Upper lobe of left lung (tissue), 6 donors: ENCODE results near the gene MACC1. TPM values are rescaled to one million over a fixed set of nuclear protein-coding genes. Genes with fewer than 3 reads are reported as not detected.

Source experiments
- ATAC-seq, 2 donors: fragments of 200-7000 bp; cut with Tn5 transposase; one replicate each; pipeline ENCODE4 v1.9.1; 2022; ENCODE audit warnings: mild to moderate bottlenecking in 2 of 2, moderate library complexity in 2 of 2; ENCODE audit not compliant: low FRiP score in 2 of 2
- DNase-seq, 2 donors: peaks; one replicate each; pipeline ENCODE4 v3.0.0-alpha.2; 2019 to 2020
- H3K27ac ChIP-seq, 4 donors: fragments of 200-600 bp; sonication (generic); one replicate each; pipeline ENCODE4 v1.5.1; 2016 to 2019
- H3K27me3 ChIP-seq, 4 donors: fragments of 200-600 bp; sonication (generic); one replicate each; pipeline ENCODE4 v1.5.1; 2017 to 2019
- H3K36me3 ChIP-seq, 4 donors: fragments of 200-600 bp; sonication (generic); one replicate each; pipeline ENCODE4 v1.5.1; 2016 to 2019
- H3K4me1 ChIP-seq, 4 donors: fragments of 200-600 bp; sonication (generic); one replicate each; pipeline ENCODE4 v1.5.1; 2018 to 2019
- H3K4me3 ChIP-seq, 4 donors: fragments of 200-600 bp; sonication (generic); one replicate each; pipeline ENCODE4 v1.5.1; 2017 to 2019; ENCODE audit warnings: mild to moderate bottlenecking in 2 of 4, moderate library complexity in 1 of 4
- H3K9me3 ChIP-seq, 4 donors: fragments of 200-600 bp; sonication (generic); one replicate each; pipeline ENCODE4 v1.5.1; 2018 to 2019
- EP300 ChIP-seq, 4 donors: sonication (generic); formaldehyde crosslinking; IDR thresholded peaks; one replicate each; pipeline ENCODE4 v1.5.1; 2017; ENCODE audit warnings: antibody characterized with exemption in 4 of 4, control low read depth in 2 of 4
- POLR2A ChIP-seq, 4 donors: fragments of 450-650 bp; IDR thresholded peaks; one replicate each; pipeline ENCODE4 v1.5.1; 2016 to 2017; ENCODE audit warnings: antibody characterized with exemption in 4 of 4, mild to moderate bottlenecking in 2 of 4
- POLR2AphosphoS5 ChIP-seq, 2 donors: sonication (generic); formaldehyde crosslinking; IDR thresholded peaks; one replicate each; pipeline ENCODE4 v1.5.1; 2017; ENCODE audit warnings: antibody characterized with exemption in 2 of 2
- WGBS, 2 donors: methylation state at CpG; one replicate each; pipeline ENCODE4 v1.1.5; 2017 to 2018; 5-methylcytosine and 5-hydroxymethylcytosine counted together
- total RNA-seq, 6 donors: library from RNA; depleted of rRNA in 4 of 6; stranded (reverse); fragments of >200 nt in 4 of 6; gene quantifications; one replicate each; pipeline versions ENCODE4 v1.1.0 to v1.2.1, GENCODE V29; 2016 to 2021
- TF ChIP-seq, protein P1 (sequence below), 6 experiments: fragments of 450-650 bp in 4 of 6; fragments of 200-600 bp in 2 of 6; sonication (generic) in 2 of 6; IDR thresholded peaks; one replicate each; pipeline ENCODE4 v1.5.1; 2016 to 2019; ENCODE audit warnings: antibody characterized with exemption in 6 of 6
- donor health status: DM: no; HTN: no; CAD: no; lungs with moderate emphysema.
- donor health status: DM: no; HTN: yes; CAD: no; lungs with severe emphysema.

The MACC1 gene
- total RNA-seq, 6 donors from 2014 or later: 10.5 to 86.5 (median 24.3) TPM

DNA sequence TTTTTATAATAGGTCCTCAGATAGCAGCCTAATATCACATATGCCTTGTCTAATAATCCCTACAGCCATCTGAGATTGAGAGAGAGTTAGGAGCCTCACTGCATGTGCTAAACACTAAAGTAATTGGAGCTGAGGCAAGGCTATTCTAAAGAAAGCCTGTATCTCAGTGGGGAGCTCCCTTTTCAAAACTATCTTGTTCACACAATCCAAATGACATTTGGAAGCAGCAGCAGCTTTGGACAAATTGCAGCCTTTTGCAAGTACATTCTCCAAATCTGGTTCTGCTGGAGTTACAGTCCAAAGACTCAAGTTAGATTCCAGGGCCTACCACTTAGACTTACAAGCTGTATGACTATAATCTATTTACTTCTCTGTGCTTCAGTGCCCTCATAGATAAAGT, 104.5 kb downstream of the MACC1 start:
- H3K27ac ChIP-seq: no peak overlapping the region
- H3K27me3 ChIP-seq: no peaks in the 10 kb centered on the region
- no peaks in the 10 kb centered on the region for H3K36me3 ChIP-seq
- no peaks in the 10 kb centered on the region for H3K9me3 ChIP-seq
- no peaks in the 10 kb centered on the region for H3K4me1 ChIP-seq
- no peak overlapping the region for H3K4me3 ChIP-seq
- DNase-seq (no peak), ATAC-seq (no peak)
- TF ChIP-seq POLR2AphosphoS5 (IDR thresholded peaks at IDR 0.05) (no peak), POLR2A (IDR thresholded peaks at IDR 0.05) (no peak), EP300 (IDR thresholded peaks at IDR 0.05) (no peak)
- TF ChIP-seq, protein P1, sequence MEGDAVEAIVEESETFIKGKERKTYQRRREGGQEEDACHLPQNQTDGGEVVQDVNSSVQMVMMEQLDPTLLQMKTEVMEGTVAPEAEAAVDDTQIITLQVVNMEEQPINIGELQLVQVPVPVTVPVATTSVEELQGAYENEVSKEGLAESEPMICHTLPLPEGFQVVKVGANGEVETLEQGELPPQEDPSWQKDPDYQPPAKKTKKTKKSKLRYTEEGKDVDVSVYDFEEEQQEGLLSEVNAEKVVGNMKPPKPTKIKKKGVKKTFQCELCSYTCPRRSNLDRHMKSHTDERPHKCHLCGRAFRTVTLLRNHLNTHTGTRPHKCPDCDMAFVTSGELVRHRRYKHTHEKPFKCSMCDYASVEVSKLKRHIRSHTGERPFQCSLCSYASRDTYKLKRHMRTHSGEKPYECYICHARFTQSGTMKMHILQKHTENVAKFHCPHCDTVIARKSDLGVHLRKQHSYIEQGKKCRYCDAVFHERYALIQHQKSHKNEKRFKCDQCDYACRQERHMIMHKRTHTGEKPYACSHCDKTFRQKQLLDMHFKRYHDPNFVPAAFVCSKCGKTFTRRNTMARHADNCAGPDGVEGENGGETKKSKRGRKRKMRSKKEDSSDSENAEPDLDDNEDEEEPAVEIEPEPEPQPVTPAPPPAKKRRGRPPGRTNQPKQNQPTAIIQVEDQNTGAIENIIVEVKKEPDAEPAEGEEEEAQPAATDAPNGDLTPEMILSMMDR (IDR thresholded peaks at IDR 0.05): no peak

DNA sequence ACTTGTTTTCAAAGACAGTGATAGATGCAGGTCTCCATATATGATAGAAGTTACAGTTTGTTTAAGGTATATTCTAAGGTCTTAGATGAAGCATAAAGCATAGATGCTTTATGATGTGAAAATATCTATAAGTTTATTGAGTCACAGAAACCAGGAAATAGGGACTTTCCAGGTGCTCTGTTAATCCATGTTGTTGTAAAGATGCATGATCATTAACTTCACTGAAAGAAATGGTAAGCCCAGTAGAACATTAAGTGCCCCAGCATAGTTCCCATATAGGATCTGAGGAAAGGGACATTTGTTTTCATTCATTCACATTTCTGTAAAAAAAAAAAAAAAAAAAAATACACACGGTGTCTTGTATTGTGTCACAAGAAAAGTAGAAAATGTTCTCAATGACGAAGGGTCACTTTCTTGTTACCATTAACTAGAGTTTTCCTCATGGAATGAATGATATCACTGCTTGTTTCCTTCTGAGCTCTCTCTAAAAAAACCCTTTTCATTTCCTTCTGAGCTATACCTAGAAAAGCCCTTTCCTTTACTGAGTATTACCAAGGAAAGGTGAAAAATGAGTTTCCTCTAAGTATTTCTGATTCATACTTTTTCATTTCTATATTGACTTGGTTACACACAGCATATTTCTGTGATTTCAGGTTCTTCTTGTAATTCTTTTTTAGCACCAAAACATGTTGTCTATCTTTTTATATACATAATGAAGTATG, 105.2 kb downstream of the MACC1 start:
- DNase-seq (no peak), ATAC-seq (no peak)
- no peak overlapping the region for H3K27ac ChIP-seq
- H3K27me3 ChIP-seq: no peaks in the 10 kb centered on the region
- TF ChIP-seq, protein P1 (IDR thresholded peaks at IDR 0.05): no peak
- no peaks in the 10 kb centered on the region for H3K4me1 ChIP-seq
- no peak overlapping the region for H3K4me3 ChIP-seq
- H3K9me3 ChIP-seq: no peaks in the 10 kb centered on the region
- no peaks in the 10 kb centered on the region for H3K36me3 ChIP-seq
- WGBS, 2 donors: 80 to 86% methylated on average over 2 of the region's 2 CpGs

DNA sequence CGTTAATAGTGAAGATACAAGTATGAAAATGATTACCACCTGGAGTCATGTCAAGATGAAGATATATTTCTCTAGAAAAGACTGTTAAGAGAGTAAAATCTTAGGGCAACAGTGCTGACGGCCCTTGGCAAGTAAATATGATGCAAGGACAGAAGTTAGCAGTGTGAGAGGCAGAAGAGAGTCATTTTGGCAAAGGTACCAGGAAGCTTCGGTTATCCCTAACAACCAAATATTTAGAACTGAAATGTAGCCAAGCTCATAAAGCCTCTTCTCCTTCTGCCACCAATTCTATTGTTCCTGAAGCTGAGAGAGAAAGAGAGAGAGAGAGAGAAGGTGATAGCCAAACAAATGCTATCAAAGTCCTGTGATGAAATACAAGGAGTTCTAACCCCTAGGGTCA, 109.6 kb downstream of the MACC1 start:
- Histone ChIP-seq H3K9me3 (no peaks in the 10 kb centered on the region), H3K27ac (no peak overlapping the region), H3K36me3 (no peaks in the 10 kb centered on the region), H3K4me3 (no peak overlapping the region), H3K27me3 (no peaks in the 10 kb centered on the region), H3K4me1 (no peaks in the 10 kb centered on the region)
- peak in 1 of 2 donors; percentile 75 for ATAC-seq
- TF ChIP-seq EP300 (IDR thresholded peaks at IDR 0.05): no peak
- TF ChIP-seq, protein P1 (IDR thresholded peaks at IDR 0.05): no peak
- no peak for TF ChIP-seq POLR2A (IDR thresholded peaks at IDR 0.05)
- no peak for TF ChIP-seq POLR2AphosphoS5 (IDR thresholded peaks at IDR 0.05)
- WGBS, 2 donors: 58 to 65% methylated on average over 3 of the region's 3 CpGs
- no peak for DNase-seq

DNA sequence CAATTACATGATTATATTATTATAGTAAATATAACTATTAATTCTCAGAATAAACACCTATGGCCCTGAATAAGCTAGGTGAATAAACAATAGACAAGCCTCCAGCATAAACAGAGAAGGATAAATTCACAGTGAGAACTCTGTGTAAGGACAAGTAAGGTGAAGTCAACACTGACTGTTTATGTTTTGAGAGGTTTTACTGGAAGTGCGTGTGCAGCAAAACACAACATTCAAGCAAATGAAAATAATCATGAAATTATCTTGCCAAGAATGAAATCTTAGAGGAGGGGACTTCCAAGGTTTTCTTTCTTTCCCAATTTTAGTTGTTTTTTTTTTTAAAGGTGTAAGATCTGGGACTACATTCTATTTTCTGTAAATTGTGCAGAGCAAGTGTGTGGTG, 112.5 kb downstream of the MACC1 start:
- ATAC-seq (no peak), DNase-seq (no peak)
- TF ChIP-seq EP300 (IDR thresholded peaks at IDR 0.05) (no peak), POLR2A (IDR thresholded peaks at IDR 0.05) (no peak)
- TF ChIP-seq, protein P1 (IDR thresholded peaks at IDR 0.05): no peak
- Histone ChIP-seq H3K9me3 (no peaks in the 10 kb centered on the region), H3K27ac (no peak overlapping the region), H3K4me1 (no peaks in the 10 kb centered on the region), H3K36me3 (no peaks in the 10 kb centered on the region), H3K4me3 (no peak overlapping the region), H3K27me3 (no peaks in the 10 kb centered on the region)
- WGBS, 2 donors: 88 to 89% methylated on average over 1 of the region's 1 CpG

DNA sequence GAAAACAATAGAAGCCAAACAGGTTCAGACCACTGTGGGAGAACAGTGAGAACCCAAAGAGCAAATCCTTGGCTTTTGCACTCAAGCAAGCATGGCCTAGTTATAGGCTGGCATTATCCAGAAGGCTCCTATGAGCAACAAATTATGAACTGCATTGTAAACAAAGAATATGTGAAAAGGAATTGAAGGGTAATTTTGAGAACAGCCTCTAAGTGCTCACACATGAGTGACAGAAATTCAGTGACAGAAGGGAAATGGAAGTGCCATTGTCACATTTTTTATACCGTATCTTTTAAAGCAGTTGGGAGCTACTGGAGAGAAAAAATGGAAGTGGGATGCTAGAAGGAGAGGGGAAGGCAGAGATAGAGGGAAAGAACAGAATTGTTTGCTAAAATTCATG, 114.2 kb downstream of the MACC1 start:
- Histone ChIP-seq H3K27me3 (no peaks in the 10 kb centered on the region), H3K27ac (no peak overlapping the region), H3K4me3 (no peak overlapping the region), H3K9me3 (no peaks in the 10 kb centered on the region), H3K36me3 (no peaks in the 10 kb centered on the region), H3K4me1 (no peaks in the 10 kb centered on the region)
- 0 to 80% methylated on average over 1 of the region's 1 CpG for WGBS, 2 donors
- TF ChIP-seq, protein P1 (IDR thresholded peaks at IDR 0.05): no peak
- ATAC-seq (no peak), DNase-seq (no peak)
